Hepatocyte (in vitro differentiated cells): ENCODE results near the gene NKAIN2.

Experiments used
- EZH2phosphoT487 ChIP-seq: fragments of 200-600 bp; sonication (generic); IDR thresholded peaks from one replicate; pipeline ENCODE4 v1.6.1; 2018; ENCODE audit warnings: antibody characterized with exemption, mild to moderate bottlenecking, low read depth, moderate library complexity; ENCODE audit not compliant: unreplicated experiment, severe bottlenecking
- TF ChIP-seq, protein P1 (sequence below): fragments of 200-600 bp; sonication (generic); IDR thresholded peaks from 2 replicates; pipeline ENCODE4 v1.5.1; 2016; ENCODE audit warnings: antibody characterized with exemption, mild to moderate bottlenecking; ENCODE audit not compliant: poor library complexity

DNA sequence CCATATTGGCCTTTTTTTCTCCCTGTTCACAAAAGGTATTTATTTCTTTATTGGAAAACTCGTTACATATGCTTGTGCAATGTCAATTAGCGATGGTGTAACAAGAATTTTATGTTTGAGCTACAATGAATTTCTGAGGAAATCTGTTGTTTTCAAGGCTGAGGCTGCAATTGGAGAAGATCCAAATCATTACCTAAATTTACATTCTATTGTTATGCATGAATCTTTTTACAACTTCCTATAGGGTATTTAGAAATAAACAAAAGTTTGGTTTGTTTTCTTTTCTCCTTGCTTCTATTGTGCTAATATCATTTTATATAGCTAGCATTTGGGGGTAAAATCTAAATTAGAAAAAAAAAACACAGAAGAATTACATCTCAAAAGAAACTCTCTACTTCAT is 34.7 kb upstream of the NKAIN2 start:
- TF ChIP-seq, protein P1, sequence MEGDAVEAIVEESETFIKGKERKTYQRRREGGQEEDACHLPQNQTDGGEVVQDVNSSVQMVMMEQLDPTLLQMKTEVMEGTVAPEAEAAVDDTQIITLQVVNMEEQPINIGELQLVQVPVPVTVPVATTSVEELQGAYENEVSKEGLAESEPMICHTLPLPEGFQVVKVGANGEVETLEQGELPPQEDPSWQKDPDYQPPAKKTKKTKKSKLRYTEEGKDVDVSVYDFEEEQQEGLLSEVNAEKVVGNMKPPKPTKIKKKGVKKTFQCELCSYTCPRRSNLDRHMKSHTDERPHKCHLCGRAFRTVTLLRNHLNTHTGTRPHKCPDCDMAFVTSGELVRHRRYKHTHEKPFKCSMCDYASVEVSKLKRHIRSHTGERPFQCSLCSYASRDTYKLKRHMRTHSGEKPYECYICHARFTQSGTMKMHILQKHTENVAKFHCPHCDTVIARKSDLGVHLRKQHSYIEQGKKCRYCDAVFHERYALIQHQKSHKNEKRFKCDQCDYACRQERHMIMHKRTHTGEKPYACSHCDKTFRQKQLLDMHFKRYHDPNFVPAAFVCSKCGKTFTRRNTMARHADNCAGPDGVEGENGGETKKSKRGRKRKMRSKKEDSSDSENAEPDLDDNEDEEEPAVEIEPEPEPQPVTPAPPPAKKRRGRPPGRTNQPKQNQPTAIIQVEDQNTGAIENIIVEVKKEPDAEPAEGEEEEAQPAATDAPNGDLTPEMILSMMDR = no peak
- no peak for TF ChIP-seq EZH2phosphoT487
